Neutrophil (primary cell): ENCODE results near the gene ZNF710.
"Not testable (repeated sequence)": the region's sequence is repeated elsewhere in the genome, so short reads cannot be mapped to it uniquely, and the experiment has no call there.

Experiments
- H3K27ac ChIP-seq: fragments of 200-600 bp; sonication (generic); 2 replicates; pipeline ENCODE4 v1.5.1; 2016; ENCODE audit warnings: mild to moderate bottlenecking, moderate library complexity
- H3K27me3 ChIP-seq: fragments of 200-600 bp; sonication (generic); 2 replicates; pipeline ENCODE4 v1.6.0; 2016; ENCODE audit warnings: mild to moderate bottlenecking
- H3K36me3 ChIP-seq: fragments of 200-600 bp; sonication (generic); 2 replicates; pipeline ENCODE4 v1.5.1; 2017
- H3K4me1 ChIP-seq, 2 experiments: fragments of 200-600 bp in 1 of 2; sonication (generic) in 1 of 2; 1 replicate in 1 of 2; 2 replicates in 1 of 2; pipeline versions ENCODE4 v1.5.1 to v1.6.1; 2013 to 2016; ENCODE audit warnings: low read depth in 1 of 2, low read length in 1 of 2, mild to moderate bottlenecking in 1 of 2, moderate library complexity in 1 of 2; ENCODE audit not compliant: control insufficient read depth in 1 of 2, insufficient read depth in 1 of 2
- H3K4me3 ChIP-seq, 2 experiments: fragments of 200-600 bp in 1 of 2; sonication (generic) in 1 of 2; 1 replicate in 1 of 2; 2 replicates in 1 of 2; pipeline ENCODE4 v1.5.1; 2013 to 2016; ENCODE audit warnings: low read depth in 1 of 2, low read length in 1 of 2, mild to moderate bottlenecking in 1 of 2, moderate library complexity in 1 of 2
- H3K9me3 ChIP-seq: fragments of 200-600 bp; sonication (generic); 2 replicates; pipeline ENCODE4 v1.5.1; 2016
- TF ChIP-seq, protein P1 (sequence below): fragments of 200-600 bp; sonication (generic); IDR thresholded peaks from 2 replicates; pipeline ENCODE4 v1.5.1; 2016; ENCODE audit warnings: antibody characterized with exemption

ZNF710 gene

DNA sequence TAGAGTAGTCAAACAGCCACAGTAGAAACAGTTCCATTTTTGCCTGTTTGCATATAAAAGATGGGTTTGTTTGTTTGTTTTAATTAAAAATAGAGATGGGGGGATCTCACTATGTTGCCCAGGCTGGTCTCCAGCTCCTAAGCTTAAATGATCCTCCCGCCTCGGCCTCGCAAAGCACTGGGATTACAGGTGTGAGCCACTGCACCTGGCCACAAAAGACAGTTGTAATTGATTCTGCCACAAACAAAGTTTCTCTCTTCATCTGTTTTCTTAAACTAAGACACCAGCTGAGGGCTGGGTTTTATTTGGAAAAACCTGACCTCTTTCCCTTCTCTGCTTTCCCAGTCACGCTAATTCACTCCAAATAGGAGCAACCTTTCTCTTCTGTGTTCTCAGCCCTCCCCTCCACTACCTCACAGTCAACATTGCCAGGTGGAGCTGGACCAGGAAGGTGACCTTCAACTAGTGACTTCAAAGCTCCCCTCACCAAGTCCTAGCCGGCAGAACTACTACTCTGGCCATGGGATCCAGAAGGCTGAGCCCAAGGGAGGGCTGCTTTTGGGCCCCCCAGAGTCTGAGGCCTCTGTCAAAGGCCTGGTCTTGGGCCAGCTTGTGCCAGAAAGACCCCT is 102.7 kb downstream of the ZNF710 start:
- H3K9me3 ChIP-seq, result no peaks in the 10 kb centered on the region
- no peak overlapping the region for H3K4me3 ChIP-seq
- no peak overlapping the region for H3K27ac ChIP-seq
- TF ChIP-seq, protein P1, sequence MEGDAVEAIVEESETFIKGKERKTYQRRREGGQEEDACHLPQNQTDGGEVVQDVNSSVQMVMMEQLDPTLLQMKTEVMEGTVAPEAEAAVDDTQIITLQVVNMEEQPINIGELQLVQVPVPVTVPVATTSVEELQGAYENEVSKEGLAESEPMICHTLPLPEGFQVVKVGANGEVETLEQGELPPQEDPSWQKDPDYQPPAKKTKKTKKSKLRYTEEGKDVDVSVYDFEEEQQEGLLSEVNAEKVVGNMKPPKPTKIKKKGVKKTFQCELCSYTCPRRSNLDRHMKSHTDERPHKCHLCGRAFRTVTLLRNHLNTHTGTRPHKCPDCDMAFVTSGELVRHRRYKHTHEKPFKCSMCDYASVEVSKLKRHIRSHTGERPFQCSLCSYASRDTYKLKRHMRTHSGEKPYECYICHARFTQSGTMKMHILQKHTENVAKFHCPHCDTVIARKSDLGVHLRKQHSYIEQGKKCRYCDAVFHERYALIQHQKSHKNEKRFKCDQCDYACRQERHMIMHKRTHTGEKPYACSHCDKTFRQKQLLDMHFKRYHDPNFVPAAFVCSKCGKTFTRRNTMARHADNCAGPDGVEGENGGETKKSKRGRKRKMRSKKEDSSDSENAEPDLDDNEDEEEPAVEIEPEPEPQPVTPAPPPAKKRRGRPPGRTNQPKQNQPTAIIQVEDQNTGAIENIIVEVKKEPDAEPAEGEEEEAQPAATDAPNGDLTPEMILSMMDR, result no peak
- peaks cover 19% of the 10 kb centered on the region in 2 experiments for H3K4me1 ChIP-seq
- H3K27me3 ChIP-seq, result peaks cover 31% of the 10 kb centered on the region
- no peaks in the 10 kb centered on the region for H3K36me3 ChIP-seq

DNA sequence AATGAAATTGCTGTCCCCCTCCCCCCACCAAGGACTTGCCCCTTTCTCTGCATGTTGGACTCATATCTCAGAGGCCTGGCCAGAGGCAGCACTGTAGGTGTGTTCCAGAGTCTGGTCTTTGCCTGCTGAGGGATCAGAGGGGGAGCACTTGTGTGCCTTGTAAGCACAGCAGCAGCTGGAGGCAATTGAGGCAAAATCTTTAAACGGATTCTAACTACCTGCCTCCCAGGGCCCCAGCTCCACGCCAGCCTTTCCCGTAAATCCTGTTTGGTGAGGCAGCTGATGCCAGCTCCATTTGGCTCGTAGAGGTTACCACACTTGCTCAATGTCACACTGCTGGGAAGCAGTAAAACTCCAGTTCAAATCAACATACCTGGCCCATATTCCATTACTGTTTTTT is 103.4 kb downstream of the ZNF710 start:
- H3K4me3 ChIP-seq, result no peak overlapping the region
- peaks cover 31% of the 10 kb centered on the region for H3K27me3 ChIP-seq
- no peaks in the 10 kb centered on the region for H3K36me3 ChIP-seq
- H3K9me3 ChIP-seq, result no peaks in the 10 kb centered on the region
- H3K27ac ChIP-seq, result no peak overlapping the region
- H3K4me1 ChIP-seq, result peaks cover 19% of the 10 kb centered on the region in 2 experiments
- TF ChIP-seq, protein P1, result no peak

DNA sequence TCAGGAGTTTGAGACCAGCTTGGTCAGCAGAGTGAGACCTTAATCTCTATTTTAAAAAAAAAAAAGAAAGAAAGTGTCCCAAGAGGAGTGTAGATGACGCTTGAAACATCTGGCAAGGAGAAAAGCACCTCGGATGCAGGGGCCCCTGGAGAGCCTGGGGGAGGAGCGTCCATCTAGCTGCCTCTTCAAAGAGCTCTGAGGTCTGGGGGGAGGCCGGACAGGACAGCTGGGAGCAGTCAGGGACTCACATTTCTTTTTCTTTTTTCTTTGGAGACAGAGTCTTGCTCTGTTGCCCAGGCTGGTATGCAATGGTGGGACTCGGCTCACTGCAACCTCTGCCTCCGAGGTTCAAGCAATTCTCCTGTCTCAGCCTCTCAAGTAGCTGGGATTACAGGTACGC is 104.4 kb downstream of the ZNF710 start:
- peaks cover 31% of the 10 kb centered on the region for H3K27me3 ChIP-seq
- no peaks in the 10 kb centered on the region for H3K36me3 ChIP-seq
- H3K4me3 ChIP-seq, result no peak overlapping the region
- TF ChIP-seq, protein P1, result no peak
- no peaks in the 10 kb centered on the region for H3K9me3 ChIP-seq
- peaks cover 13 to 22% of the 10 kb centered on the region in 2 experiments for H3K4me1 ChIP-seq
- no peak overlapping the region for H3K27ac ChIP-seq

DNA sequence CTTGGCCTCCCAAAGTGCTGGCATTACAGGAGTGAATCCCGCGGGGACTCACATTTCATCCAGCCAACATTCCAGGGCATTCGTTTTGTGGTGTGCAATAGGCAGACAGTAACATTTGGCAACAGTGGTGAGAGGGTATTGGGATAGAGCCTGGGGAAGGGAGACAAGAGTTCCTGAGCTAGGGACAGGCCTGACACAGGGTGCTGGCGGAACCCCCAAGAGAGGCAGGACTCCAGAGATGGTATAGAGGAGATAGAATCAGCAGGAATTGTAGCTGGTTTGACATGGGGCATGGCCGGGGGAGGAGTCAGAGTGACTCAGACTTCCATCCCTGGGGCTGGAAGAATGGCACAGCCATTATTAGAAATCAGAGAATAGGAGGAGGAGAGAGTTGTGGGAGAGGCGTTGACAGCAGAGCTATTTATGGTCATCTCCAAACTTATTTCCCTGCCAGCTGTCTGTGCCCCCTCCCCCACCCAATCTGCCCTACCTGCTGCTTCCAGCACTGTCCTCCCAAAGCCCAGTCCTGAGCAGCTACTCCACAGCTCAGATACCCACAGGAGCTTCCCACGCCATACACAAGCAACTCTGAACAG is 105.5 kb downstream of the ZNF710 start:
- Histone ChIP-seq H3K27ac (no peak overlapping the region), H3K4me3 (no peak overlapping the region), H3K27me3 (peaks cover 31% of the 10 kb centered on the region), H3K9me3 (no peaks in the 10 kb centered on the region), H3K36me3 (no peaks in the 10 kb centered on the region), H3K4me1 (peaks cover 5 to 11% of the 10 kb centered on the region in 2 experiments)
- TF ChIP-seq, protein P1, result no peak

DNA sequence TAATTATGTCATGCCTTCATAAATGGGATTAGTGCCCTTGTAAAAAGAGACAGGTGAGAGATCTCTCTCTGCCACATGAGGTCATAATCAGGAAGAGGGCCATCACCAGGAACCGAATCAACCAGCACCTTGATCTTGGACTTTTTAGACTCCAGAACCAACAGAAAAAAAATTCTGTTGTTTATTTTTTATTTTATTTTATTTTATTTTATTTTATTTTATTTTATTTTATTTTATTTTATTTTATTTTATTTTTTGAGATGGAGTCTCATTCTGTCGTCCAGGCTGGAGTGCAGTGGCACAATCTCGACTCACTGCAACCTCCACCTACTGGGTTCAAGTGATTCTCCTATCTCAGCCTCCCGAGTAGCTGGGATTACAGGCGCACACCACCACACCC is 106.9 kb downstream of the ZNF710 start:
- not testable (repeated sequence) for H3K27ac ChIP-seq

DNA sequence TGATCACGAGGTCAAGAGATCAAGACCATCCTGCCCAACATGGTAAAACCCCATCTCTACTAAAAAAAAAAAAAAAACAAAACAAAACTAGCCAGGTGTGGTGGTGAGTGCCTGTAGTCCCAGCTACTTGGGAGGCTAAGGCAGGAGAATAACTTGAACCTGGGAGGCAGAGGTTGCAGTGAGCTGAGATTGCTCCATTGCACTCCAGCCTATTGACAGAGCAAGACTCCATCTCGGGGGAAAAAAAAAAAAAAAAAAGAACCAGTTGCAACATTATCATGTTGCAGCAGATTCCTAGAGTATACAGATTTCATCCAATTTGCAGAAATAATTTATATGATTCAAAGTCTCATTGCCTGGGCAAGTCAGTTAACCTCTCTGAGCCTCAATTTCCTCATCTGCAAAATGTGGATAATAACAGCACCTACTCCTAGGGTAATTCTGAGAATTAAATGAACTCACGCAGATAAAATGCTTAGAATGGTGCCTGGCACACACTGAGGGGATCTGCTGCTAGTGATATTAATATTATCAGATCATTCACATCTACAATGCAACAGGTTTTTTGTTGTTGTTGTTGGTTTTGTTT is 108.1 kb downstream of the ZNF710 start:
- H3K27me3 ChIP-seq, result peaks cover 14% of the 10 kb centered on the region
- not testable (repeated sequence) for H3K9me3 ChIP-seq, H3K4me1 ChIP-seq, H3K4me3 ChIP-seq, H3K27ac ChIP-seq, H3K36me3 ChIP-seq

More for the DNA sequence above, 106.9 kb downstream of the ZNF710 start:
- not testable (repeated sequence) for H3K4me1 ChIP-seq, H3K4me3 ChIP-seq, H3K9me3 ChIP-seq, H3K36me3 ChIP-seq
- peaks cover 26% of the 10 kb centered on the region for H3K27me3 ChIP-seq
